Fibroblast of skin of right quadriceps (primary cell): ENCODE results near the gene SCAMP4.

Experiments used
- DNase-seq: peaks from one replicate; pipeline ENCODE4 v3.0.0-alpha.2; 2013

Gene SCAMP4

DNA sequence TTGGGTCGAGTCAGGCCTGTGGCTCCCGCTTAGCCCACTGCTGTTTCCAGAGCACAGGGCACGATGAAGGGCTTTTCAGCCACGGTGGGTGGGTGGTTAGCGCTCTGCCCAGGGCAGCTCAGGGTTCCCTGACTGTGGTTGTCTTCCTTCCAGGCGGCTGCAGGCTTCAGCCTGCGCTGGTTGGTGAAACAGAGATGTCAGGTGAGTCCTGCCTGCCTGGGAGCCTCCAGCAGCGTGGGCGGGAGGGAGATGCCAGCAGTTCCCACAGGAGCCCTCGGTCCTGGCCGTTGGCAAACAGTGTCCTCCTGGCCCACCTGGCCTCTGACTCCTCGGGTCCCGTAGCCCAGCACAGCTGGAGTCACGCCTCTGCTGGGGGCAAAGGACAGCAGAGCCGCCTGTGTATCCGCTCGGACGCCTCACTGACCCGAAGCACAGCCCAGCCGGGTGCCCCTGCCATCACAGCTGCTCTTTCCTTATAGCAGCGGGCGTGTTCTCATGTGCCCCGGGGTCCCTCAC, 9.7 kb downstream of the SCAMP4 start:
- no peak for DNase-seq

DNA sequence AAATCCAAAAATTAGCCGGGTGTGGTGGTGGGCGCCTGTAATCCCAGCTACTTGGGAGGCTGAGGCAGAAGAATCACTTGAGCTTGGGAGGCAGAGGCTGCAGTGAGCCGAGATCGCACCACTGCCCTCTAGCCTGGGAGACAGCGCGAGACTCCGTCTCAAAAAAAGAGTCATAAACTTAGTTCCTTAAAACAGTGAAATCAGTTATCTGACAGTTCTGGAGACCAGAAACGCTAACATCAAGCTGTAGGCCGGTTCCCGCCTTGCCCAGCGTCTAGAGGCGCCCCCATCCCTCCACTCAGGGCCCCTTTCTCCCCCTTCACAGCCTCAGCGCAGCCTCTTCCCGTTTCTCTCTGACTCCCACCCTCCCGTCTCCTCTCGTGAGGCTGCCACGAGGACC, 11.9 kb downstream of the SCAMP4 start:
- DNase-seq, result no peak

DNA sequence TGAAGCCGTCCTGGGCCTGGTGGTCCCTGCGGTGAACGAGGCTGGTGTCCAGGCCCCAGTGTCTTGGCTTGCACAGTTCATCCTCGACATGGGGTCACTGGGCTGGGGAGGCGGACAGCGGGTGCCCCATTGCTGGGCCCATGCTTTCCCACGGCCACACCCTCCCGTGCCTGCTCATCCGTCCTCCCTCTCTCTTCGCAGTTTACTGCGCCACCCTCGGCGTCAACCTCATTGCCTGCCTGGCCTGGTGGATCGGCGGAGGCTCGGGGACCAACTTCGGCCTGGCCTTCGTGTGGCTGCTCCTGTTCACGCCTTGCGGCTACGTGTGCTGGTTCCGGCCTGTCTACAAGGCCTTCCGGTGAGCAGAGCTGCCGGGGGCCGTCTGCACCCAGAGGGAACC, 12.7 kb downstream of the SCAMP4 start:
- DNase-seq, result no peak

DNA sequence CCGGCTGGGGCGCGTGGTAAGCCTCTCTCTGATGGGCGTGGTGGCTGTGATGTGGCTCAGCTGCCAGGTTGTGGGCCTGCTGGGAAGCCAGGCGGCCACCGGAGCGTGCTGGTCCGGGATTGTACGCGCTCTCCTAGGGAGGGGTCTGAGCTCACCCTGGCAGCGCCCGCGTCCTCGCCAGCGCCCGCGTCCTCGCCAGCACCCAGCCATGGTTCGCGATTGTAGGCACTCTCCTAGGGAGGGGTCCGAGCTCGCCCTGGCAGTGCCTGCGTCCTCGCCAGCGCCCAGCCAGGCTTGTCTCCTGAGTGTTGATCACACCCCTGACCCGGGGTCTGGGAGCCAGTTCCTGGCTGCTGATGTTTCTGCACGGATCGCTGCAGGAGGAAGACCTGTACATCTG, 13.8 kb downstream of the SCAMP4 start:
- no peak for DNase-seq

DNA sequence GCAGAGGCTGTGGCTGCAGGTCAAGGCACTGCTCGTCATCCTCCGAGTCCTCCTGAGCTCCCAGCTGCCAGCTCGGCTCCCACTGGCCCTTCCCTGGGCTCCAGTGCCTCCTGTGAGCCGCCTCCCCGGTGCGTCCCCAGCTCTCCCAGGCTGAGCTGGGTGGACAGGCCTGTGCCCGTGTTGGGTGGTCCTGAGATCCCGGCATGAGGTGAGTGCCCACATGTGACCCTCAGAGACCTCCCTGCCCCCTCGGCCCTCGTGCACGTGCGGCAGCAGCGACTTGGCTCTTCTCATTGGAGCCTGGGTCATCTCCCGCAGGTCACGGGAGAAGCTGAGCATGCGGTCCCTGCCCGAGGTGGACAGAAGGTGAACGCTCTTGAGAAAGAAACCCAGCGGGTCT, 15.4 kb downstream of the SCAMP4 start:
- DNase-seq, result no peak

DNA sequence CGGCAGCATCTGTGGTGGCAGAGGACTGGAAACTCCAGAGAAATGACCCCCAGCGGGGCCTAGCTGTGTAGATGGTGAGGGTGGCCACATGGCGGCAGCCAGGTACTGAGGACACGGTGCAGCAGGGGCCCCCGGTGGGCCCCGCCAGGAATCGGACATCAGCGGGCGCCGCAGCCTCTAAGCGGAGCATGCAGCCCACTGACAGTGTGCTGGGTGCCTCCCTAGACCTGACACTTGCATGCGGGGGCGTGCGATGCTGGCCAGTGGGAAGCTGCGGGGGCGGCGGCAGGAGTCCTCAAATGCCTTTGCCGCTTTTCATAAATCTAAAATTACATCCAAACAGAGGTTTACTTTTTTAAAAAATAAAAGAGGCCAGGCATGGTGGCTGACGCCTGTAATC, 16.1 kb downstream of the SCAMP4 start:
- DNase-seq, result no peak

DNA sequence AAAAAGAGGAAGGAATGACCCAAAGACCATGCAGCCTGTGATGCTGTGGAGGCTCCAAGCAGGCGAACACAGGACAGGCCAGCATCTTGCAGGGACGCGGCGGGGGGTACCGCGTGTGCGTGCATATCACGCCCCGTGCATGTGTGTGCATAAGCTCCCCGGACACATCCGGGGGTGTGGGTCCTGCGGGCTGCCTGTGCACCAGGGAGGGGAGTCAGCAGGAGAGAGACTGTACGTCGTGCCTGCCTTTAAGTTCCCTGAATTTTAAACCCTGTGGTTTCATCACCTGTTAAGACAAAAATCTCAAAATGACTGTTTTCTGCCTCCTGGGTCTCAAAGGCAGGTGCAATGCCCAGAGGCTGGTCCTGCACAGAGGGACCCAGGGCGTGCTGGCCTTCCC, 16.6 kb downstream of the SCAMP4 start:
- DNase-seq, result no peak

DNA sequence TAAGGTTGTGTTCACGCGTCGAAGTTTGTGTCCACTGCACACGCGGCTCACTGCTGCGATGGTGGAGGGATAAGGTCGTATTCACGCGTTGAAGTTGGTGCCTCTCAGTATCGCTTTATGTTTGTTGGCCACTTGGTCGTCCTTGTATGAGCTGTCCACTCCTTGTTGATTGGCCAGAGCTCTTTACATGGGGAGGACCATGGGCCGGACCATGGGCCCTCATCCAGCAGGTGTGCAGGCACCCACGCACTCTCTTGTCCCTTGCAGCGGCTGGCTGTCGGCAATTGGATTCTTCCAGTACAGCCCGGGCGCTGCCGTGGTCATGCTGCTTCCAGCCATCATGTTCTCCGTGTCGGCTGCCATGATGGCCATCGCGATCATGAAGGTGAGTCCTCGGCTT, 17.6 kb downstream of the SCAMP4 start:
- no peak for DNase-seq

DNA sequence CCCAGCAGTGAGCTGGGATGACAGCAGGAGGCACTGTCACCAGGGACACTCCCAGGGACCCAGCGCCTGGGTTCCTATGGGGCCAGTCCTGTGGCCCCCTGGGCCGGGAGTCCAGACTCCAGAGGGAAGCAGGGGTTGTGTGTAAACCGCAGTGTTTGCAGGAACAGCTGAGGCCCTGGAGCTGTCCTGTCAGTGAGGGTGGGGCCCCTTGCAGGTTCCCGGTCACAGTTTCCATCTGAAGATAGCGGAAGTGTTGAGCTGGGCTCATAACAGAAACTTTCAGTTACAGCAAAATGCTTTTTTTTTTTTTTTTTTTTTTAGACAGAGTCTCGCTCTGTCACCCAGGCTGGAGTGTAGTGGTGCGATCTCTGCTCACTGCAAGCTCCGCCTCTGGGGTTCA, 18.1 kb downstream of the SCAMP4 start:
- no peak for DNase-seq

DNA sequence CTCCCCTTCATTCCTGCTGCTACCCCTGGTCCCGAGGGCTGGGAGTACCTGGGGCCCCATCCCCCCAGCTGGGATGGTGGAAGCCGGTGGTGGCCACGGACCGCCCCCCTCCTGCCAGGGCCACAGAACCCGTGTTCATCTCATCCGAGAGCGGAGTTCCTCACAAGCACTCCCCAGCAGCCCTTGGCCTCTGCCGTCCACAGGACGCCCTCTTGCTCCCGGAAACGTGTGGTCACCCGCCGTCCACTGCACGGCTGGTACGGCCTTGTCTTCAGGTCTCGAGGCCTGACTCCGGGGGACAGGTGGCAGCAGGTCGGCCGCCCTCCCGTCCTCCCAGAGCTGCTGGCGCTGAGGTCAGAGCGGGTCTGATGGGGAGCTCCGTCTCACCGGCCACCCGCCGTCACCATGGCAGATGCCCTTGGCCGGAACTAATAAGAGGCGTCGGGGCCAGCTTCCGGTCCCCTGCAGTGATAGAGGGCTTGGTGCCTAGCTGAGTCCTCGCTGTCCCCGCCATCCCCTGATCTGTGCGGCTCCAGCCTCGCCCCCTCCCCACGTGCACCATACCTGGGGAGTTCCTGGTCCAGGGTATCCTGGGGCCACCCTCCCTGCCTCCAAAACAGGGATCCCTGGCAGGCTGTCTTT, 19.2 kb downstream of the SCAMP4 start:
- DNase-seq, result no peak

DNA sequence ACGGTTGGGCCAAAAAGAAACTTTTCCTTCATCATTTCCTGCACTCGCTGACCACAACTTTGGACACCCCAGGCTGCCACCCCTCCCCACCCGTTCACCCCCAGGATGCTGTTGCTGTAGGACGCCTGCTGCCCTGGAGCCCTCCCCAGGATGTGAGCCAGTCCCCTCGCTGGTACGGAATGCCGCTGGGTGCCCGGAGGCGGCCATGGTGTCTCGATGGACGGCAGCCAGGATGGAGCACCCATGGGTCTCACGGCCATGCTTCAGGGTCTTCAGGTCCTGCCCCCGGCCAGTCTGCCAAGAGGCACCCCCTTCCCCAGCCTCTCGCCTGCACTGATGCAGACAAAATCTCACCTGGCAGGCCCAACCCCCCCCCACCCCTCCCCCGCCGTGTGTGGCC, 20.3 kb downstream of the SCAMP4 start:
- DNase-seq, result no peak

DNA sequence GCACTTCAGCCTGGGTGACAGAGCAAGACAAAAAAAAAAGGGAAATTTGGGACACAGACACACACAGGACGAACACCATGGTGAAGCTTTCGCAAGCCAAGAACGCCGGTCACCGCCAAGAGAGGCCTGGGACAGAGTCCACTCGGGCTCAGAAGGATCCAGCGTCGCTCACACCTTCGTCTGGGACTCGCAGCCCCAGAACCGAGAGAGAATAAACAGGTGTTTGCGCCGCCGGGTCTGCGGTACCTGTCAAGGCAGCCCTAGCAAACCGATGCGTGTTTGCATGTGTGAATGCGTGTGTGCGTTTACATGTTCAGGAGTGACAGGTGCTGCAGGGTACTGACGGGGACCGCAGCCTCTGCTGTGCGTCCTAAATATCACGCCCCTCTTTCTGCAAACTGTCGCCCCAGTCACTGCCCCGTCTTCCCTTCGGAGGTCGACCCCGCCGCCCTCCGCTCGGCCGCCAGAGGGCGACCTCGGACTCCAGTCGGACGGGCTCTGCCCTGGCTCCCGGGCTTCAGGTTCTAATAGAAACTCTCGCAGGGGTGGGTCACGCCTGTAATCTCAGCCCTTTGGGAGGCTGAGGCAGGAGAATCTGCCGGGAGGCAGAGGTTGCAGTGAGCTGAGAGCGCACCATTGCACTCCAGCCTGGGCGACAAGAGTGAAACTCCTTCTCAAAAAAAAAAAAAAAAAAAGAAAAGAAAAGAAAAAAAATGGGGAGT, 24.0 kb downstream of the SCAMP4 start:
- peak; percentile 58 for DNase-seq

DNA sequence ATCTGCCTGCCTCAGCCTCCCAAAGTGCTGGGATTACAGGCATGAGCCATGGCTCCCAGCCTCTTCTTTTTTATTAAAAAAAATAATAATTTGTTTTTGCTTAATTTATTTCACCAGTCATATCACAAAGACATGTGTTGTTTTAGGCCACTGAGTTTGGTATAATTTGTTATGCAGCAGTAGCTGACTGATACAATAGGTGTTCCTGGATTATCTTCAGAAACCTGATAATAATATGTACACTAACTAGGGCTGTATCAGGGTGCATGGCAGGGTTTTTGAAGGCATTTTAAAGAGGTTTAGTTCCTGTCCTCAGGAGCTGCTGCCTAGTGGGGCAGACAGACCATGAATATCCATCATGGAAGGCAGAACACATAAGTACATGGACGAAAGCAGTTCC, 26.2 kb downstream of the SCAMP4 start:
- DNase-seq, result no peak

DNA sequence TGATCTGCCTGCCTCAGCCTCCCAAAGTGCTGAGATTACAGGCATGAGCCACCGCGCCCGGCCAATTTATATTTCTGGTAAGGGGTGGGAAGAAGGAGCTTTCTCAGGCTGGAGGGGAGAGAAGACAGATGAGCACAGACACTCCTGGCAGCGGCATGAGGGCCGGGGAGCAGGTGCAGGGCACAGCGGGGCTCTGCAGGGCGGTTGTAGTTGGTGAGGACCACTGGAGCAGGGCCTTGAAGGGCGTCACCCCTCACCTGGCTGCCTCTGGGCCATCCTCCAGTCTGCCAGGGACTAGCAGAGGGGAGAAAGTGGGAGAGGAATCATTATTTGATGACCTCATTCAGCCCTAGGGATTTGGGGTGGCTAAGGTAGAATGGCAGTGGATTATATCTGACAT, 27.2 kb downstream of the SCAMP4 start:
- no peak for DNase-seq

DNA sequence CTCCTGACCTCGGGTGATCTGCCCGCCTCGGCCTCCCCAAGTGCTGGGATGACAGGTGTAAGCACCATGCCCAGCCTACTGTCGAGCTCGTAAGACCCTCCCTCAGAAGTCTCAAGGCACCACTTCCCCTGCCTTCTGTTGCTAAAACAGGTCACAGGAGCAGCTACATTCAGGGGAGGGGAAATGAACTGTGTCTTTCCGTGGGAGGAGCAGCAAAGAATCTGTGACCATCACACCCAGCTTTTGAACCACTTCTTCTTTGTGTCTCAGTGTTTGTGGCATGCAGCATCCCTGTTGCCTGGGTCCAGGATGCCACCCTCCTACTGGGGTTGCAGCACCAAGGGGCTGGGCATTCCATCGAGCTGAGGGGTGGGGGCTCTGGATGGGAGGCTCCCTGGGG, 28.0 kb downstream of the SCAMP4 start:
- no peak for DNase-seq

DNA sequence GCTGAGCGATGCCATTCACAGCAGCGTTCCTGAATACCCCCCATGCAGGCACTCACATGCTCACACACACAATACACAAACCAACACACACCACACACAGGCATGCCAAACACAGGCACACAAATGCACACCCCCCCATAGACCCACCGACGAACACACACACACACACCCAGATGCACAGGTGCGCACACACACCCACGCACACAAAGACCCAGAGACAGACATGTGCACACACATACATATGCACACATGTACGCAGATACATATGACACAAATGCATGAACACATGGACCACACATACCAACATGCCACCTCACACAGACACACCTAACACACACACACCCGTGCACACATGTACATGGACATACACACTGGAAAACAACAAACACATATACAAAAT, 28.7 kb downstream of the SCAMP4 start:
- DNase-seq, result no peak

DNA sequence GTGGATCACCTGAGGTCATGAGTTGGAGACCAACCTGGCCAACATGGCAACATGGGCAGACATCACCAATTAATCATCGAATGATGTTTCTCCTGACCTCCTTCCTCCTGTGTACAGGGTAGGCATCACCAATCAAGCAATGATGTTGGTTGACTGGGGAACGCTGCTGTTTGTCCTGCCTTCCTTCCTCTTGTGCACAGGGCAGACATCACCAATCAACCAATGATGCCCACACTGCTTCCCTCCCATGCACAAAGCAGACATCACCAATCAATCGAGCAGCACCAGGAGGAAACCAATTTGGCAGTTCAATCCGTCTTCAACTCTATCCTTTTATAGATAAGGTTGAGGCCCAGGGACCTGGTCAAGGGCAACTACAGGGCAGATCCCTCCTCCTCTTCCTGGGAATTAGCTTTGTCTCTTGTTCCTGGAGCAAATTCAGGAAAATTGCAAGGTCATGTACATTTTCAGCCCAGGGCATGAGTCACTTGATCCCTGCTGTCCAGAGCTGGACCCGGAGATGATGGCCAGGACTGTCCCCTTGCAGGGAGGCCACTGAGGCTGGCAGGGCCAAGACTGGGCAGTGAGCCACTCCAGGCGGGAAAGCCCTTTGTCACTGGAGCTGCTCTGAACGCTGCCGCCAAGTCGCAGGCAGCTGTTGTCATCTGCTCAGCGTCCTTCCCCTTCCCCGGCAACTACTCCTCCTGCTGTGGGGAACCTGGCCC, 30.4 kb downstream of the SCAMP4 start:
- DNase-seq, result peak; percentile 26

DNA sequence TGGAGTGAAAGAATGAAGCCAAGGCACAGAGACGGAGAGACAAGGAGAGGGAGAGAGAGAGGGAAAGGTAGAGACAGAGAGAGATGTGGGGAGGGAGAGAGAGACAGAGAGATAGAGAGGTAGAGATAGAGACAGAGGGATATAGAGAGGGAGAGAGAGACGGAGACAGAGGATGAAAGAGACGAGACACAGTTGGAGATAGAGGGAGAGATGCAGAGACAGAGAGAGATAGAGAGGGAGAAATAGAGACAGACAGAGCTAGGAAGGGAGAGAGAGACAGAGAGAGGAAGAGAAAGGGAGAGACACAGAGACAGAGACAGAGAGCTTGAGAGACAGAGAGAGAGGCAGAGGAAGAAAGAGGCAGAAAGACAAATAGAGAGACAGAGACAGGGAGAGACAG, 31.2 kb downstream of the SCAMP4 start:
- no peak for DNase-seq

DNA sequence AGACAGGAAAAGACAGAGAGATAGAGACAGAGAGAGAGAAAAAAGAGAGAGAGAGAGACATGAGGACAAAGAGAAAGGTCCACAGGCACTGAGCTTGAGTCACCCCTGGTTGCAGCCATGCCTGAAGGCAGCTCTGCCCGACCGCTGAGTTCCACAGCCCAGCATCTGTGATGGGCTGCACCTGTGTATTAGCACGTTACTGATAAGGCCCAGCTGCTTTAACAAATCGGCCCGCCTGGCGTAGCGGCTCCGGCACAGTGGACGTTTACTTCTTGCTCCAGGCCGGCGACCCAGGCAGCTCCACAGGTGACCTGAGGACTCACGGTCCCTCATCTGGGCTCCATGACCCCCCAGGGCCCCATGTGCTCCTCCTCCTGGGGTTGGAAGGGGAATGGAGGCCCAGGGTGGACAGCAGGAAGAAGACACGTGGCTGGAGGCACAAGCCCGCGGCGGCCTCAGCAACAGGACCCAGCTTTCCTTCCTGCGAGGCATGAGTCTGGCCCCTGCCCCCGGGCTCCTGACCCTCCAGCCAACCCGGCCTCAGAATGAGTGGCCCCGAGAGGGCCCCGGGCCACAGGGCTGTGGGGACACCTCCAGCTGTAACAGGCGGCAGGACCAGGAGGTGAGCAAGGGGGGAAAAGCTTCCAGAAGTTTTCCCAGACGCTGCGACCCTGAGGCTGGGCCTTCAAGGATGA, 31.9 kb downstream of the SCAMP4 start:
- no peak for DNase-seq

DNA sequence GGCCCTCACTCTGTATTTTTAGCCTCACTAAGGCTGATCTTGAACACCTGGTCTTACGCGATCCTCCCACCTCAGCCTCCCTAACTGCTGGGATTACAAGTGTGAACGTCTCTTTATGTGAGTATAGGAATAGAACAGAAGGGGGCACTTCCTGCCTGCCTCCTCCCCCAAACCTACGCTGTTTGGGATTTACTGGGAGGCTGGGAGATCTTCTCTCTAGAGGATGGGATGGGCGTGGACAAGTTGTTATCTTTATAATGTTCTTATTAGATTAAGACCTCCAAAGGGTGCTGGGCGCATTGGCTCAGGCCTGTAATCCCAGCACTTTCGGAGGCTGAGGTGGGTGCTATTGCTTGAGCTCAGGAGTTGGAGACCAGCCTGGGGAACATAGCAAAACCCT, 32.9 kb downstream of the SCAMP4 start:
- no peak for DNase-seq

DNA sequence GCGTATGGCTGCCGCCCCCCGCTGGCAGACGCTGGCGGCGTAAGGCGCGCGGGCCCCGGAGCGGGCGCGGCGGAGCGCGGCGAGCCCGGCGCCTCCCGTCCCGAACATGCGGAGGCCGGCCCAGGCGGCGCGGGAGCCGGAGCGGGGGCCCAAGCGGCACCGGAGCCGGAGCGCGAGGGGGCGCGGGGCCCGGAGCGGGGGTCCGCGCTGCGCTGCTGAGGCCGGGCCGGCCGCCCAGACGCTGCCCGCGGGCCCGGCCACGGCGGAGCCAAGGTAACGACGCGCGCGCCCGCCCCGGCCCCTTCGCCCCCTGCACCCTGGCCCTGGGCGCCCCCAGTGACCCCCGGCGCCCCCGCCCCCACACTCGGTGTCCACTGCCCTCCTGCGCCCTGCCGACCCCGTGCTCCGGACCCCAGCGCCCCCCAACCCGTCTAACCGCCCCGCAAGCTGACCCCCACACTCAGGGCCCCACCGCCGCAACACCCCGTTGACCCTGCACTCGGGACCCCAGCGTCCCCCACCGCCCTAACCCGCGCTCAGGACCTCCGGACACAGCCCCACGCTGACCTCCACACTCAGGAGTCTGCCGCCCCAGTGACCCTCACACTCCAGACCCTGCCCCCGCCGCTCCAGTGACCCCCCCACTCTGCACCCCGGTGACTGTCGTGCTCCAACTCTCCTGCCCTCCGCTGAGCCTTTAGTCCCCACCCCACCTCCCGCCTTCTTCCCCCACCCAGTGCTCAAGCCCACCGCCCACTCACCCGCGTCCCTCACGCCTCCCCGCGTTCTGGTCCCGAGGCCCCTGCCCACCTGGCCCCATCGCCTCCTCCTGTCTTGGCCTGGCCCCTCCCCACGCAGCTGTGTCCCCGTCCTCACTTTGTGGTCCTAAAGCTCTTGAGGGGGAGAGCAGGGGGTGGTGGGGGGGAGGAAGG, 36.2 kb downstream of the SCAMP4 start, which contains the start of gene CSNK1G2:
Gene CSNK1G2, plus strand, starts transcription at position 27 of the 932 bp plus-strand sequence. CDS start 28,601 bp downstream, outside the sequence.
- DNase-seq, result no peak
